H1 (cell line): ENCODE measurements around the gene ZFP36L2. TPM values are rescaled to one million over a fixed set of nuclear protein-coding genes. Genes with fewer than 3 reads are reported as not detected.

Source experiments
- ASH2L ChIP-seq: fragments of 200-600, 300-600 bp; sonication (generic); IDR thresholded peaks from one replicate; pipeline ENCODE4 v1.7.1; 2017; ENCODE audit warnings: low read length
- CHD1 ChIP-seq: IDR thresholded peaks from 2 replicates; pipeline ENCODE4 v1.6.1; 2012; ENCODE audit warnings: low read depth, low read length, improper control_type of control experiment
- CHD2 ChIP-seq: IDR thresholded peaks from 2 replicates; pipeline ENCODE4 v1.6.1; 2012; ENCODE audit warnings: low read length, improper control_type of control experiment
- CHD7 ChIP-seq: fragments of 300-600 bp; sonication (generic); IDR thresholded peaks from 2 replicates; pipeline ENCODE4 v1.7.1; 2012; ENCODE audit warnings: low read length, moderate library complexity, mild to moderate bottlenecking, inconsistent platforms; ENCODE audit not compliant: insufficient replicate concordance
- CTCF ChIP-seq, 3 experiments: IDR thresholded peaks; 1 replicate in 2 of 3; 2 replicates in 1 of 3; pipeline versions ENCODE4 v1.5.1 to v1.6.1; 2011; ENCODE audit warnings: low read length in 3 of 3, mild to moderate bottlenecking in 3 of 3, inconsistent platforms in 2 of 3, low read depth in 1 of 3, moderate library complexity in 1 of 3; ENCODE audit not compliant: insufficient read depth in 1 of 3; ENCODE audit errors: control extremely low read depth in 1 of 3
- RAD21 ChIP-seq, 2 experiments: IDR thresholded peaks in 1 of 2; conservative IDR thresholded peaks in 1 of 2; 2 replicates each; pipeline ENCODE4 v1.6.1; 2011; ENCODE audit warnings: low read depth in 2 of 2, low read length in 2 of 2, improper control_type of control experiment in 1 of 2, inconsistent platforms in 1 of 2, mild to moderate bottlenecking in 1 of 2, moderate library complexity in 1 of 2
- SP2 ChIP-seq: IDR thresholded peaks from 2 replicates; pipeline ENCODE4 v1.6.1; 2012; ENCODE audit warnings: mild to moderate bottlenecking, low read length, inconsistent platforms
- polyA plus RNA-seq, 7 experiments: library from polyadenylated mRNA; depleted of rRNA in 3 of 7; stranded (reverse) in 5 of 7; unstranded in 2 of 7; fragments of >200 nt in 5 of 7; fragments of 200-250 nt in 2 of 7; gene quantifications; 1 replicate in 5 of 7; 2 replicates in 1 of 7; 4 replicates in 1 of 7; pipeline versions ENCODE4 v1.2.1 to v1.2.3, GENCODE V29; 2011 to 2013; ENCODE audit warnings: missing spikeins in 2 of 7, mixed read lengths in 2 of 7
- total RNA-seq: library from RNA; stranded (reverse); fragmentation: NEBNext Ultra II Directional; extraction: Animal tissue kit (Norgen Biotek cat#: 25700); gene quantifications from 2 replicates; pipeline ENCODE4 v1.2.1, GENCODE V29; 2021

Gene ZFP36L2
- total and polyA plus RNA-seq, 2 of the 8 experiments (the other 6 are each of a cell fraction or from before 2014, with no cell fraction given): 13.4 to 102 TPM

- TF ChIP-seq CHD7 (no peak), SP2 (no peak), CTCF (IDR thresholded peaks at IDR 0.05; ENCODE audit: control extremely low read depth in 1 of 3, insufficient read depth in 1 of 3, low read depth in 1 of 3, low read length in 3 of 3) (no peak), ASH2L (no peak), CHD2 (no peak), RAD21 (IDR thresholded peaks at IDR 0.05 in 1 of 2, conservative IDR thresholded peaks at IDR 0.05 in 1 of 2; ENCODE audit: low read depth in 2 of 2, low read length in 2 of 2) (no peak), CHD1 (no peak)
Measured at GRCh38 chr2:43188561-43189386, 37.6 kb downstream of the ZFP36L2 start (continued).
